ENCODE data around the gene STRAP. TPM values are rescaled to one million over a fixed set of nuclear protein-coding genes. Genes with fewer than 3 reads are reported as not detected.

Gene STRAP
- total and polyA plus RNA-seq, 10 of the 15 experiments (the other 5 are each of a cell fraction or from before 2014, with no cell fraction given): 64.3 to 281 (median 119) TPM

GRCh38 chr12:15883536-15883935, 1.3 kb downstream of the STRAP start:
- in situ Hi-C loops (cut with MboI): loop anchor here (25.0 kb wide), 1 partner anchor 1096 kb away; no protein-coding TSS in a partner anchor
- H4K20me1 ChIP-seq (ENCODE audit: control insufficient read depth, insufficient read depth): no peaks in the 10 kb centered on the region
- POLR2A ChIA-PET: interaction anchor here (0.6 to 2.8 kb wide), 7 partner anchors 11 to 309 kb away, joined by 3 to 11 read pairs (median 4); partner anchors contain the start of gene DERA
- TF ChIP-seq HDAC2 (IDR thresholded peaks at IDR 0.05) (no peak), SREBF2 (IDR thresholded peaks at IDR 0.05; ENCODE audit: low read length) (no peak), EP300 (IDR thresholded peaks at IDR 0.05; ENCODE audit: borderline replicate concordance in 1 of 2, control insufficient read depth in 1 of 2, low read depth in 2 of 2, low read length in 2 of 2) (no peak), SRF (IDR thresholded peaks at IDR 0.05; ENCODE audit: low read depth in 2 of 2, low read length in 2 of 2) (no peak), SP1 (IDR thresholded peaks at IDR 0.05; ENCODE audit: low read depth, low read length) (no peak), LARP7 (IDR thresholded peaks at IDR 0.05) (no peak), TCF3 (IDR thresholded peaks at IDR 0.05; ENCODE audit: borderline replicate concordance, insufficient read depth, low read depth, low read length) (no peak), ESRRA (IDR thresholded peaks at IDR 0.05; ENCODE audit: low read length) (no peak), ZNF592 (IDR thresholded peaks at IDR 0.05) (no peak), TCF7 (IDR thresholded peaks at IDR 0.05; ENCODE audit: borderline replicate concordance) (no peak), BCLAF1 (IDR thresholded peaks at IDR 0.05) (no peak), POLR2AphosphoS5 (IDR thresholded peaks at IDR 0.05; ENCODE audit: low read length) (no peak), FOXK2 (IDR thresholded peaks at IDR 0.05) (no peak), ATF3 (IDR thresholded peaks at IDR 0.05; ENCODE audit: borderline replicate concordance, extremely low read depth, low read depth, low read length) (no peak), RAD51 (IDR thresholded peaks at IDR 0.05) (no peak), EGR1 (IDR thresholded peaks at IDR 0.05; ENCODE audit: borderline replicate concordance in 1 of 2, low read depth in 2 of 2, low read length in 2 of 2) (no peak), RUNX3 (IDR thresholded peaks at IDR 0.05; ENCODE audit: low read length) (no peak)

More at GRCh38 chr12:15883536-15883935, 1.3 kb downstream of the STRAP start:
- Histone ChIP-seq H2AFZ (ENCODE audit: control insufficient read depth, low read depth, low read length) (no peak overlapping the region), H3K4me1 (ENCODE audit: control insufficient read depth, insufficient read depth, low read length) (peaks cover 4% of the 10 kb centered on the region; the same call in 1 of the 2 replicates), H3K36me3 (ENCODE audit: control insufficient read depth in 2 of 2, insufficient read depth in 2 of 2, low read length in 1 of 2) (no peaks in the 10 kb centered on the region; a peak in 2 of 4 replicates), H3K4me3 (peak overlapping the region; percentile 97), H3K9me3 (replicated peaks; ENCODE audit: control insufficient read depth, insufficient read depth, low read length) (no peaks in the 10 kb centered on the region), H3K27me3 (replicated peaks in 1 of 2; ENCODE audit: control insufficient read depth in 2 of 2, insufficient read depth in 2 of 2, low read length in 1 of 2) (no peaks in the 10 kb centered on the region), H3K4me2 (ENCODE audit: control insufficient read depth, insufficient read depth) (peak overlapping the region; percentile 90), H3K27ac (ENCODE audit: control insufficient read depth, insufficient read depth) (peak overlapping the region; percentile 90; the same call in 1 of the 2 replicates), H3K9ac (ENCODE audit: control insufficient read depth, insufficient read depth, low read length) (peak overlapping the region; percentile 88), H3K79me2 (ENCODE audit: control insufficient read depth, insufficient read depth, low read length) (peaks cover 60% of the 10 kb centered on the region)
- DNase-seq (ENCODE audit: low read depth, low spot score): no peak
- ChIA-PET CTCF (interaction anchor here (0.9 to 1.6 kb wide), 11 partner anchors 14 to 352 kb away, joined by 3 to 5 read pairs (median 4); partner anchors contain the start of gene DERA), RAD21 (ENCODE audit: unreplicated experiment) (interaction anchor here (1.2 kb wide), 1 partner anchor 15 kb away, joined by 5 read pairs; no protein-coding TSS in a partner anchor), SMC1A (ENCODE audit: uncharacterized antibody, unreplicated experiment) (interaction anchor here (0.7 to 3.3 kb wide), 10 partner anchors 15 to 607 kb away, joined by 3 to 21 read pairs (median 4); no protein-coding TSS in a partner anchor)
- FAIRE-seq: no peak
- intact Hi-C loops (cut with micrococcal nuclease; ENCODE audit: unreplicated experiment): loop anchor here (5.0 kb wide), 1 partner anchor 1111 kb away; a partner anchor contains a TSS
- BruUV-seq (replicated peaks): no TSS peak
- no peak for ATAC-seq
- 30% methylated on average over 6 of the region's 6 CpGs for WGBS (ENCODE audit: insufficient coverage, insufficient replicate concordance, low lambda C conversion rate, missing lambda C conversion rate)

Data from GM12878 (cell line).